HFF-Myc (cell line): Measurements from ENCODE around the gene SCUBE1.

Experiments
- DNase-seq: peaks from one replicate; pipeline ENCODE4 v3.0.0-alpha.2; 2011; ENCODE audit warnings: low read depth; ENCODE audit errors: extremely low read depth
- H3K4me3 ChIP-seq: replicated peaks from 2 replicates; pipeline ENCODE4 v1.5.1; 2011; ENCODE audit warnings: low read depth, mild to moderate bottlenecking, control low read depth, low read length
- TF ChIP-seq, protein P1 (sequence below): IDR thresholded peaks from 2 replicates; pipeline ENCODE4 v1.5.1; 2012; ENCODE audit warnings: mild to moderate bottlenecking, low read depth, low read length, control low read depth; ENCODE audit errors: missing control alignments

Gene SCUBE1

DNA sequence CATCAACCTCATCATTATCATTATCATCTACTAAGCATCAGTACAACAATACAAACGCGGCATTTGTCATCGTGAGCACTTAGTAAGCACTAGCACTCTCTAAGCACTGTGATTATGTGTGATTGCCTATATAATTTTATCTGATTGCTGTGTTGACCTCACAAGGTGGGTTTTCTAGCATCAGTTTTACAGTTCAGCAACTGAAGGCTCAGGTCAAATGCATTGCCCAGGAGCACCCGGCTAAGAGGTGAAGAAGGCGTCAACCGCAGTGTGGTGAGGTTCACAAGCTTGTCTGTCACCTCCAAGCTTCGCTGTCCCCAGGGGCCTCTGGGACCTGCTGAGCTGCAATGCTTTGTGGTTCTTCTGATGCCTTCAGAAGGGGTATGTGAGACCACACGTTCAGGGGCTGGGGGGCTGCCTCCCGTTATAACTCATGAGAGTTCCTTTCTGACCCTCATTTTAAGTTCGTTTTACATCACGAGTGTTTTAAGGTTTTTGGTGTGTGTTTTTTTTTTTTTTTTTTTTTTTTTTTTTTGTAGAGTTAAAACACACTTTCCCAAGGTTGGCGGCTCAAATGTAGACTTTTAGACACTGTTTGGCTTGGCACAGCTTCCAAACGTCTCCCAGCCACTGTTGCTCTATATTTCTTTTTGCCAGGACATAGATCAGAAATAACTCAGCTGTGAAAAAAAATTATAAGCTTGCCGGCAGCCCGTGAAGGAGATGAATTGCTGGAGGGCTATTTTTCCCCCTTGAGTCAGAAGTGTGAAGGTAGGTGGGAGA lies 33.8 kb upstream of the SCUBE1 start:
- DNase-seq = no peak
- no peak overlapping the region for H3K4me3 ChIP-seq
- TF ChIP-seq, protein P1, sequence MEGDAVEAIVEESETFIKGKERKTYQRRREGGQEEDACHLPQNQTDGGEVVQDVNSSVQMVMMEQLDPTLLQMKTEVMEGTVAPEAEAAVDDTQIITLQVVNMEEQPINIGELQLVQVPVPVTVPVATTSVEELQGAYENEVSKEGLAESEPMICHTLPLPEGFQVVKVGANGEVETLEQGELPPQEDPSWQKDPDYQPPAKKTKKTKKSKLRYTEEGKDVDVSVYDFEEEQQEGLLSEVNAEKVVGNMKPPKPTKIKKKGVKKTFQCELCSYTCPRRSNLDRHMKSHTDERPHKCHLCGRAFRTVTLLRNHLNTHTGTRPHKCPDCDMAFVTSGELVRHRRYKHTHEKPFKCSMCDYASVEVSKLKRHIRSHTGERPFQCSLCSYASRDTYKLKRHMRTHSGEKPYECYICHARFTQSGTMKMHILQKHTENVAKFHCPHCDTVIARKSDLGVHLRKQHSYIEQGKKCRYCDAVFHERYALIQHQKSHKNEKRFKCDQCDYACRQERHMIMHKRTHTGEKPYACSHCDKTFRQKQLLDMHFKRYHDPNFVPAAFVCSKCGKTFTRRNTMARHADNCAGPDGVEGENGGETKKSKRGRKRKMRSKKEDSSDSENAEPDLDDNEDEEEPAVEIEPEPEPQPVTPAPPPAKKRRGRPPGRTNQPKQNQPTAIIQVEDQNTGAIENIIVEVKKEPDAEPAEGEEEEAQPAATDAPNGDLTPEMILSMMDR = no peak

DNA sequence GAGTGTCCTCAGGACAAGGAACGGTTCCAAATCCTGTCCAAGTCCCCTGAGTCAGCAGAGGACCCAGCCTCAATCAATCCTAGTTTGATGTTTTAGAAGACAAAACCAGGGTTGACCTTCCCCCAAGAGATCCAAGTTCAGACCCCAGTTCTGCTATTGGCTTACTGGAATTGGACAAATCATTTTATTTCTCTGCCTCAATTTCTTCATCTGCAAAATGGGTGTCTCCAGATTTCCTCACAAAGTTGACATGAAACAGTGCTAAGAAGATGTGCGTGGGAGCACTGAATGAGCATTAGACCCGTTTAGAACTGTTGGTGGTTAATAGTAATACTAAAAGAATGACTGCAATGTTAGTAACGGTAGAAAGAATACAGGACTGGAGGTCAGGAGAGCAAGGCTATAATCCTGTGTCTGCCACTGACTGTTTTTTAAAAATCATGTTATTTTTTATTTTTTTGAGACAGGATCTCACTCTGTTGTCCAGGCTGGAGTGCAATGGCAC lies 32.8 kb upstream of the SCUBE1 start:
- no peak overlapping the region for H3K4me3 ChIP-seq
- TF ChIP-seq, protein P1 = no peak
- no peak for DNase-seq

DNA sequence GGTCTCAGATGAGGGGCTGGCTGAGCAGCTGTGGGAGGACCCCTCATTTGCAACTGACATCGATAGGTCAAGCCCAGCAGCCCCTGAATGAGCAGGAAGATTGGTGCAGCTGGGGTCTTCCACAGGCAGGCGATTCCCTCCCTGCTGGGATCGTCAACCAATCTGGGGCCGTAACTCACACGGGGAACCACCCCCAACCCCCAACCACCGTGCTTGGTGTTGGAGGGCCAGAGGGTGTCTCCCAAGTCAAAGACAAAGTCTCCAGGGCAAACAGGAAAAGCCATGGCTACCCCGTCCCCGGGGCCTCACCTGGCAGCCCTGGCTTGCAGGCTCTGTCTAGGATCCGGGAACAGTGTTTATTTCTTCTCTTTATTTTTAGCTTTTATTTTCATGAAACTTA lies 26.9 kb upstream of the SCUBE1 start:
- DNase-seq = no peak
- H3K4me3 ChIP-seq = no peak overlapping the region
- TF ChIP-seq, protein P1 = no peak

DNA sequence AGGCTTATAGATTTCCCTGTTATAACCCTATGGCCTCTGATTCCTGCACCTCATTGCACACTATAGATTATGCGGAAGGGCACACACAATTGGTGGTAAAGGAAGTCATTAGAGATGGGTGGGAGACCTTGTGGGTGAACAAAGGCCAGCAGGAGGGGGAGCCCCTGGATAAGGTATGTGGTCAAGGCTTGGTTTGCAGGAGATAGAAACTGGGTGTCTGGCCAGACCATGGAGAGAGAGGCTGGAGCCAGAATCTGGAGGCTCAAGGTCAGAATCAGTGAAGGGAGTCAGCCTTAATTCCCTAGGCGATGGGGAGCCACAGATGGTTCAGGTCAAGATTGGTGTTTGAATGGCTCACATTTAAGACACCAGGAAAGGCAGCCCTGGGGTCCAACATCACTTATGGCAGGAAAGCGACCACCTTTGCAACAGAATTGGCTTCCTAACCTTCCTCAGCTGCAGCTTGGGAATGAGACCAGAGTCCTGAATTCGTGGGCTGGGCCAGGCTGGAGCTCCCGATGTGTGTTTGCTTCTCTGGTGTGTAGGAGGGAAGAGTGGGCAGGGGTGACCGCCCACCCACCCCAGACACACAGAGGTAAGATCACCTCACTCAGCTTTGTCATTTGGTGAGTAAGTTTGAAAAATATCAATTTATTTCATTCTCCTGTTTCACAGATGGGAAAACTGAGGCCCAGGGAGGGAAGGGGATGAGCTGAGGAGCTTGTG lies 22.7 kb upstream of the SCUBE1 start:
- DNase-seq = no peak
- TF ChIP-seq, protein P1 = no peak
- H3K4me3 ChIP-seq = no peak overlapping the region

DNA sequence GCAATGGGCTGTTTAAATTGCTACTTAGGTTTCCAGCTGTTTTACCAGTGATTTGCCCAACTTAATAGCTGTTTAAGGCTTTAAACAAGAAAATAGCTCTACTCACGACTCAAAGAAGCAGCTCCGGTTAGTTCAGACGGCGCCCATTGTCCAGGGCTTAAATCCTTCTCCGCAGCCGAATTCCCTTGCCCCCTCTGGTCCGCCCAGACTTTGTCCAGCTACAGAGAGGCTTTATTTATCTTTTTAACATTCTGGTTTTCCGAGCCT lies 20.9 kb upstream of the SCUBE1 start:
- TF ChIP-seq, protein P1 = no peak
- no peak overlapping the region for H3K4me3 ChIP-seq
- DNase-seq = no peak

DNA sequence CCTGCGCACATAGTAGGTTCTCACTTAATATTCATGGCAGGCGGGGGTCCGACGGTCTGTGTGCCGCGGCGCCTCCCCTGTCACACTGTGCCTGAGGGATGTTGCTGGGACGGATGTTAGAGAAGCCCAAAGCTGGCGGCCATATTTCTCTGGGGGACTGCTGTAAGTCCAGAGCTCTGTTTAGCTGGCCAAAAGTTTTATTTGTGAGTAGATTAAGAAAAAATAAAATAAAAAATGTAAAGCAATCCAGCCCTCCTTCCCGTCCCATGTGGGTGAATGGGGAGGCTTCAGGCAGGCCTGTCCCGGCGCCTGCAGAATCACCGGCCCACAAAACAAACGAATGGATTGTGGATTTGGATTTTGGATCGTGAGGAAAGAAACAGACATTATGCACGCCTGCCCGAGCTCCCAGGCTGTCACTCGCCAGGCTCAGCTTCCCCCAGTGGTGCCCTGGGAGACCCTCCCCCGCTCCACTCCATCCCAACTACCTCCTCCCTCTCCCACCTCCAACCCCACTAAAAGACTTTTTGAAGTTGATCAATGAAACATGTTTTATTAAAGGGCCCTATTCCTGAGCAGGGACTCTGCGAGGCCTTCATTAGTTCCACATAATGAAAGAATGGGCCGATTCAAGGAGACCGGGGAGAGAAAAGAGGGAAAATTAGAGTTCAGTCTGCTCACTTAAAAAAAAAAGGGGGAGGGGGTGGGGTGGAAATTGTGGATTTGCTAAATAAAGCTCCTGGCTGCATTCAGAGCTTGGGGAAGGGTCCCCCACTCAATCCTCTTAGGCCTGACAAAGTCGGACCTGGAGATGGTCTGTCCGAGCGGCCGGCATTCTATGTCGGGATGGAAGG lies 20.4 kb upstream of the SCUBE1 start:
- no peak for DNase-seq
- TF ChIP-seq, protein P1 = no peak

More for the DNA sequence above, 20.4 kb upstream of the SCUBE1 start:
- H3K4me3 ChIP-seq = no peak overlapping the region
